GM18507 (cell line): ENCODE results near the gene ADGRE3.
A peak's percentile ranks its signal among the peaks of the same experiment; 100 is the strongest.
"Not testable (repeated sequence)": the region's sequence is repeated elsewhere in the genome, so short reads cannot be mapped to it uniquely, and the experiment has no call there.

ENCODE experiments used
- DNase-seq: peaks from one replicate; pipeline ENCODE4 v3.0.0; 2011; ENCODE audit warnings: low read depth; ENCODE audit not compliant: insufficient read length; ENCODE audit errors: extremely low spot score
- FAIRE-seq: peaks from 2 replicates; lab custom pipeline; 2011; peaks lifted over from hg19 to GRCh38; lab: Jason Lieb, UNC

The ADGRE3 gene

GRCh38 chr19:14612657-14613056 lies 62.0 kb downstream of the ADGRE3 start:
- DNase-seq (no peak), FAIRE-seq (no peak)

GRCh38 chr19:14612242-14612641 lies 62.4 kb downstream of the ADGRE3 start:
- FAIRE-seq, result not testable (repeated sequence)

GRCh38 chr19:14611051-14611450 lies 63.6 kb downstream of the ADGRE3 start:
- DNase-seq (no peak), FAIRE-seq (no peak)

More at GRCh38 chr19:14612242-14612641, 62.4 kb downstream of the ADGRE3 start:
- DNase-seq, result not testable (repeated sequence)

- FAIRE-seq, result no peak
Measured at GRCh38 chr19:14606627-14607026, 68.0 kb downstream of the ADGRE3 start.

GRCh38 chr19:14603990-14604387 lies 70.7 kb downstream of the ADGRE3 start:
- DNase-seq, result peak; percentile 54
- FAIRE-seq, result peak; percentile 97

More at GRCh38 chr19:14606627-14607026, 68.0 kb downstream of the ADGRE3 start:
- no peak for DNase-seq

- no peak for DNase-seq
- no peak for FAIRE-seq
Measured at GRCh38 chr19:14599548-14600147, 75.0 kb downstream of the ADGRE3 start.

GRCh38 chr19:14595558-14595957 lies 79.1 kb downstream of the ADGRE3 start:
- DNase-seq, result no peak
- no peak for FAIRE-seq

- DNase-seq, result not testable (repeated sequence)
- peak; percentile 84 for FAIRE-seq
Measured at GRCh38 chr19:14589433-14589832, 85.2 kb downstream of the ADGRE3 start.

GRCh38 chr19:14585187-14585586 lies 89.5 kb downstream of the ADGRE3 start:
- DNase-seq, result not testable (repeated sequence)
- FAIRE-seq, result peak; percentile 98

GRCh38 chr19:14584372-14584771 lies 90.3 kb downstream of the ADGRE3 start:
- not testable (repeated sequence) for DNase-seq, FAIRE-seq

- no peak for DNase-seq
Measured at GRCh38 chr19:14582894-14583340, 91.7 kb downstream of the ADGRE3 start, which contains the start of gene CLEC17A. Gene CLEC17A, plus strand, starts transcription at chr19:14583084. Its CDS starts 77 bp downstream, at chr19:14583161.

GRCh38 chr19:14580623-14581237 lies 93.9 kb downstream of the ADGRE3 start:
- peak; percentile 69 for FAIRE-seq
- no peak for DNase-seq

More at GRCh38 chr19:14582894-14583340, 91.7 kb downstream of the ADGRE3 start, which contains the start of gene CLEC17A:
- FAIRE-seq, result peak; percentile 93

- DNase-seq, result no peak
- FAIRE-seq, result peak; percentile 81
Measured at GRCh38 chr19:14577885-14578427, 96.7 kb downstream of the ADGRE3 start.

- no peak for FAIRE-seq
- DNase-seq, result no peak
Measured at GRCh38 chr19:14577264-14577663, 97.4 kb downstream of the ADGRE3 start.

- no peak for FAIRE-seq
Measured at GRCh38 chr19:14576363-14576762, 98.3 kb downstream of the ADGRE3 start.

GRCh38 chr19:14575428-14575980 lies 99.1 kb downstream of the ADGRE3 start:
- FAIRE-seq (no peak), DNase-seq (no peak)

More at GRCh38 chr19:14576363-14576762, 98.3 kb downstream of the ADGRE3 start:
- no peak for DNase-seq

- DNase-seq, result peak; percentile 67
- peak; percentile 96 for FAIRE-seq
Measured at GRCh38 chr19:14571695-14572490, 102.8 kb downstream of the ADGRE3 start, which contains the start of gene NDUFB7. Gene NDUFB7, minus strand, starts transcription at chr19:14572066. Its CDS starts 66 bp downstream, at chr19:14572000.

GRCh38 chr19:14570864-14571527 lies 103.6 kb downstream of the ADGRE3 start:
- FAIRE-seq, result no peak
- DNase-seq, result no peak
